NCI-H82 (cell line): ENCODE measurements around the gene ATP7B.
"Not testable (repeated sequence)": the region's sequence is repeated elsewhere in the genome, so short reads cannot be mapped to it uniquely, and the experiment has no call there.

ENCODE experiments used
- DNase-seq: peaks from one replicate; lab custom pipeline; 2025; lab: John Stamatoyannopoulos, UW

ATP7B gene

GRCh38 chr13:51922771-51923480 is 88.3 kb downstream of the ATP7B start:
- no peak for DNase-seq

GRCh38 chr13:51921790-51922740 is 89.2 kb downstream of the ATP7B start:
- DNase-seq: no peak

- DNase-seq: no peak
These were observed 90.5 kb downstream of the ATP7B start for GRCh38 chr13:51920786-51921185.

- no peak for DNase-seq
These were observed 91.0 kb downstream of the ATP7B start for GRCh38 chr13:51920267-51920666.

- DNase-seq: no peak
These were observed 91.7 kb downstream of the ATP7B start for GRCh38 chr13:51919531-51919930.

GRCh38 chr13:51916962-51917361 is 94.3 kb downstream of the ATP7B start:
- DNase-seq: no peak

GRCh38 chr13:51916051-51916818 is 95.0 kb downstream of the ATP7B start:
- no peak for DNase-seq

- DNase-seq: no peak
These were observed 97.1 kb downstream of the ATP7B start for GRCh38 chr13:51914137-51914493.

GRCh38 chr13:51913421-51914136 is 97.7 kb downstream of the ATP7B start:
- peak; percentile 40 for DNase-seq

- no peak for DNase-seq
These were observed 98.6 kb downstream of the ATP7B start for GRCh38 chr13:51912511-51913225.

- no peak for DNase-seq
These were observed 99.2 kb downstream of the ATP7B start for GRCh38 chr13:51912091-51912490.

- DNase-seq: no peak
These were observed 100.7 kb downstream of the ATP7B start for GRCh38 chr13:51910508-51910907.

- not testable (repeated sequence) for DNase-seq
These were observed 102.0 kb downstream of the ATP7B start for GRCh38 chr13:51909265-51909664.

- no peak for DNase-seq
These were observed 104.1 kb downstream of the ATP7B start for GRCh38 chr13:51907040-51907732.

GRCh38 chr13:51906581-51906980 is 104.7 kb downstream of the ATP7B start:
- DNase-seq: no peak

GRCh38 chr13:51905787-51906186 is 105.5 kb downstream of the ATP7B start:
- no peak for DNase-seq

- no peak for DNase-seq
These were observed 108.5 kb downstream of the ATP7B start for GRCh38 chr13:51902776-51903175.

GRCh38 chr13:51900471-51900870 is 110.8 kb downstream of the ATP7B start:
- DNase-seq: no peak

- peak; percentile 75 for DNase-seq
These were observed 115.1 kb downstream of the ATP7B start for GRCh38 chr13:51895906-51896888.
